K562 (cell line): ENCODE data around the gene ACAT2.

Source experiments
- BACH1 ChIP-seq: fragments of 200-800 bp; sonication (Bioruptor generic); IDR thresholded peaks from 2 replicates; pipeline ENCODE4 v1.6.1; 2016; ENCODE audit warnings: missing genetic modification characterization, missing compliant biosample characterization
- CAMTA2 ChIP-seq: fragments of 250-450 bp; sonication (Bioruptor Pico); conservative IDR thresholded peaks from 2 replicates; pipeline ENCODE4 v1.5.1; 2022
- NFYB ChIP-seq: IDR thresholded peaks from 2 replicates; pipeline ENCODE4 v1.6.1; 2011; ENCODE audit warnings: mild to moderate bottlenecking, moderate library complexity; ENCODE audit not compliant: insufficient read length; ENCODE audit errors: extremely low read depth
- RCOR1 ChIP-seq, 2 experiments: IDR thresholded peaks; 2 replicates each; pipeline ENCODE4 v1.6.1; 2012; ENCODE audit warnings: low read depth in 2 of 2, low read length in 2 of 2, borderline replicate concordance in 1 of 2, improper control_type of control experiment in 1 of 2
- SIN3B ChIP-seq: fragments of 450-650 bp; IDR thresholded peaks from 2 replicates; pipeline ENCODE4 v1.6.1; 2017; ENCODE audit warnings: low read depth, mild to moderate bottlenecking, moderate library complexity
- SPI1 ChIP-seq: IDR thresholded peaks from 2 replicates; pipeline ENCODE4 v1.6.1; 2011; ENCODE audit warnings: low read depth, low read length, control low read depth, borderline replicate concordance
- SRSF9 ChIP-seq: fragments of 200-400 bp; formaldehyde crosslinking; IDR thresholded peaks from 2 replicates; pipeline ENCODE4 v1.6.1; 2017; ENCODE audit warnings: low read depth, low read length, borderline replicate concordance
- ZNF561 ChIP-seq: fragments of 450-650 bp; formaldehyde crosslinking; conservative IDR thresholded peaks from 2 replicates; pipeline ENCODE4 v1.4.0; 2020; ENCODE audit warnings: mild to moderate bottlenecking, moderate library complexity
- ZZZ3 ChIP-seq: fragments of 450-650 bp; IDR thresholded peaks from 2 replicates; pipeline ENCODE4 v1.6.1; 2016; ENCODE audit warnings: antibody characterized with exemption, mild to moderate bottlenecking, moderate library complexity
- TF ChIP-seq, protein P1 (sequence below): sonication (generic); formaldehyde crosslinking; IDR thresholded peaks from 2 replicates; pipeline ENCODE4 v1.5.0; 2020; ENCODE audit warnings: missing genetic modification reagents
- TF ChIP-seq, protein P2 (sequence below): IDR thresholded peaks from 2 replicates; pipeline ENCODE4 v1.6.1; 2011; ENCODE audit warnings: borderline replicate concordance, low read depth, mild to moderate bottlenecking, moderate library complexity, low read length; ENCODE audit not compliant: insufficient read depth, poor library complexity, severe bottlenecking

GRCh38 chr6:159722655-159723054 is 39.2 kb upstream of the ACAT2 start:
- no peak for TF ChIP-seq NFYB
- no peak for TF ChIP-seq SPI1
- TF ChIP-seq ZZZ3: no peak
- TF ChIP-seq, protein P1, sequence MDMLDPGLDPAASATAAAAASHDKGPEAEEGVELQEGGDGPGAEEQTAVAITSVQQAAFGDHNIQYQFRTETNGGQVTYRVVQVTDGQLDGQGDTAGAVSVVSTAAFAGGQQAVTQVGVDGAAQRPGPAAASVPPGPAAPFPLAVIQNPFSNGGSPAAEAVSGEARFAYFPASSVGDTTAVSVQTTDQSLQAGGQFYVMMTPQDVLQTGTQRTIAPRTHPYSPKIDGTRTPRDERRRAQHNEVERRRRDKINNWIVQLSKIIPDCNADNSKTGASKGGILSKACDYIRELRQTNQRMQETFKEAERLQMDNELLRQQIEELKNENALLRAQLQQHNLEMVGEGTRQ: no peak
- TF ChIP-seq, protein P2, sequence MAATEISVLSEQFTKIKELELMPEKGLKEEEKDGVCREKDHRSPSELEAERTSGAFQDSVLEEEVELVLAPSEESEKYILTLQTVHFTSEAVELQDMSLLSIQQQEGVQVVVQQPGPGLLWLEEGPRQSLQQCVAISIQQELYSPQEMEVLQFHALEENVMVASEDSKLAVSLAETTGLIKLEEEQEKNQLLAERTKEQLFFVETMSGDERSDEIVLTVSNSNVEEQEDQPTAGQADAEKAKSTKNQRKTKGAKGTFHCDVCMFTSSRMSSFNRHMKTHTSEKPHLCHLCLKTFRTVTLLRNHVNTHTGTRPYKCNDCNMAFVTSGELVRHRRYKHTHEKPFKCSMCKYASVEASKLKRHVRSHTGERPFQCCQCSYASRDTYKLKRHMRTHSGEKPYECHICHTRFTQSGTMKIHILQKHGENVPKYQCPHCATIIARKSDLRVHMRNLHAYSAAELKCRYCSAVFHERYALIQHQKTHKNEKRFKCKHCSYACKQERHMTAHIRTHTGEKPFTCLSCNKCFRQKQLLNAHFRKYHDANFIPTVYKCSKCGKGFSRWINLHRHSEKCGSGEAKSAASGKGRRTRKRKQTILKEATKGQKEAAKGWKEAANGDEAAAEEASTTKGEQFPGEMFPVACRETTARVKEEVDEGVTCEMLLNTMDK: no peak
- no peak for TF ChIP-seq BACH1 (tag)
- no peak for TF ChIP-seq ZNF561 (CRISPR knock-in tag)
- TF ChIP-seq CAMTA2 (CRISPR knock-in tag): no peak
- TF ChIP-seq RCOR1 (IDR thresholded peaks at IDR 0.05; ENCODE audit: borderline replicate concordance in 1 of 2, low read depth in 2 of 2, low read length in 2 of 2): no peak
- no peak for TF ChIP-seq SRSF9
- no peak for TF ChIP-seq SIN3B
